GM18526 (cell line): ENCODE results near the gene HECW1.

Source experiments
- POLR2A ChIP-seq: IDR thresholded peaks from 3 replicates; pipeline ENCODE4 v1.6.1; 2011; ENCODE audit not compliant: insufficient read length; ENCODE audit errors: extremely low read depth

The HECW1 gene

GRCh38 chr7:43479543-43479942 lies 367.1 kb downstream of the HECW1 start:
- TF ChIP-seq POLR2A: no peak

GRCh38 chr7:43480581-43480980 lies 368.1 kb downstream of the HECW1 start:
- TF ChIP-seq POLR2A: no peak

- no peak for TF ChIP-seq POLR2A
These were observed 369.6 kb downstream of the HECW1 start for GRCh38 chr7:43481902-43482678.

- no peak for TF ChIP-seq POLR2A
These were observed 370.3 kb downstream of the HECW1 start for GRCh38 chr7:43482679-43483252.

GRCh38 chr7:43484678-43485395 lies 372.4 kb downstream of the HECW1 start:
- TF ChIP-seq POLR2A: no peak

- TF ChIP-seq POLR2A: no peak
These were observed 373.1 kb downstream of the HECW1 start for GRCh38 chr7:43485580-43485979.

- no peak for TF ChIP-seq POLR2A
These were observed 374.2 kb downstream of the HECW1 start for GRCh38 chr7:43486634-43487033.

GRCh38 chr7:43487731-43488073 lies 375.3 kb downstream of the HECW1 start:
- TF ChIP-seq POLR2A: no peak

- no peak for TF ChIP-seq POLR2A
These were observed 376.8 kb downstream of the HECW1 start for GRCh38 chr7:43489257-43489656.

- TF ChIP-seq POLR2A: no peak
These were observed 377.6 kb downstream of the HECW1 start for GRCh38 chr7:43490016-43490415.

- TF ChIP-seq POLR2A: no peak
These were observed 378.7 kb downstream of the HECW1 start for GRCh38 chr7:43491123-43491522.

- no peak for TF ChIP-seq POLR2A
These were observed 379.5 kb downstream of the HECW1 start for GRCh38 chr7:43491984-43492383.

- no peak for TF ChIP-seq POLR2A
These were observed 380.4 kb downstream of the HECW1 start for GRCh38 chr7:43492896-43493295.

GRCh38 chr7:43495572-43495971 lies 383.1 kb downstream of the HECW1 start:
- TF ChIP-seq POLR2A: no peak

- TF ChIP-seq POLR2A: no peak
These were observed 384.1 kb downstream of the HECW1 start for GRCh38 chr7:43496596-43496995.

GRCh38 chr7:43501870-43502269 lies 389.4 kb downstream of the HECW1 start:
- no peak for TF ChIP-seq POLR2A

GRCh38 chr7:43502941-43503340 lies 390.5 kb downstream of the HECW1 start:
- TF ChIP-seq POLR2A: no peak

- no peak for TF ChIP-seq POLR2A
These were observed 393.0 kb downstream of the HECW1 start for GRCh38 chr7:43505412-43505811.
